Neural cell (in vitro differentiated cells): ENCODE data around the gene SDK1. TPM values are rescaled to one million over a fixed set of nuclear protein-coding genes. Genes with fewer than 3 reads are reported as not detected.

Source experiments
- H2AFZ ChIP-seq: fragments of 200-600, 300-800 bp; sonication (generic), shearing (Covaris generic); 2 replicates; pipeline ENCODE4 v1.6.0; 2014; ENCODE audit warnings: low read depth, mild to moderate bottlenecking, antibody characterized with exemption, low read length, moderate library complexity
- H3F3A ChIP-seq: fragments of 200-600 bp; shearing (Covaris generic); 2 replicates; pipeline ENCODE4 v1.6.1; 2016; ENCODE audit warnings: mild to moderate bottlenecking, moderate library complexity, mixed read lengths, antibody characterized with exemption, low read length; ENCODE audit not compliant: insufficient read depth, poor library complexity, severe bottlenecking
- H3K27ac ChIP-seq: fragments of 200-600, 300-800 bp; sonication (generic), shearing (Covaris generic); 2 replicates; pipeline ENCODE4 v1.5.1; 2014; ENCODE audit warnings: mild to moderate bottlenecking, low read length, moderate library complexity
- H3K27me3 ChIP-seq: fragments of 300-800, 200-600 bp; sonication (generic), shearing (Covaris generic); 2 replicates; pipeline ENCODE4 v1.6.0; 2014; ENCODE audit warnings: mild to moderate bottlenecking, low read depth, low read length, moderate library complexity; ENCODE audit not compliant: insufficient read depth
- H3K36me3 ChIP-seq: fragments of 300-800, 200-600 bp; sonication (generic), shearing (Covaris generic); 2 replicates; pipeline ENCODE4 v1.5.1; 2014; ENCODE audit warnings: mild to moderate bottlenecking, antibody characterized with exemption, low read length, moderate library complexity; ENCODE audit not compliant: insufficient read depth
- H3K4me2 ChIP-seq: fragments of 300-800, 200-600 bp; sonication (generic), shearing (Covaris generic); 2 replicates; pipeline ENCODE4 v1.6.0; 2014; ENCODE audit warnings: mild to moderate bottlenecking, low read length
- H3K4me3 ChIP-seq: fragments of 300-800, 200-600 bp; sonication (generic), shearing (Covaris generic); 2 replicates; pipeline ENCODE4 v1.5.1; 2014; ENCODE audit warnings: mild to moderate bottlenecking, low read length, moderate library complexity
- H3K79me2 ChIP-seq: fragments of 200-600 bp; shearing (Covaris generic); replicated peaks from 2 replicates; pipeline ENCODE4 v1.6.0; 2014; ENCODE audit warnings: mild to moderate bottlenecking, low read length, moderate library complexity; ENCODE audit not compliant: insufficient read depth
- H3K9ac ChIP-seq: fragments of 300-800, 200-600 bp; sonication (generic), shearing (Covaris generic); 2 replicates; pipeline ENCODE4 v1.6.1; 2016; ENCODE audit warnings: mild to moderate bottlenecking, low read length, mixed read lengths
- H3K9me2 ChIP-seq: fragments of 200-600 bp; shearing (Covaris generic); 2 replicates; pipeline ENCODE4 v1.6.1; 2016; ENCODE audit warnings: mild to moderate bottlenecking, low read length, mixed read lengths; ENCODE audit not compliant: insufficient read depth
- H3K9me3 ChIP-seq: fragments of 200-600, 300-800 bp; sonication (generic), shearing (Covaris generic); 2 replicates; pipeline ENCODE4 v1.6.1; 2016; ENCODE audit warnings: mild to moderate bottlenecking, mixed run types, low read length, moderate library complexity, mixed read lengths
- H4K20me1 ChIP-seq: fragments of 200-600 bp; shearing (Covaris generic); 2 replicates; pipeline ENCODE4 v1.6.1; 2016; ENCODE audit warnings: mild to moderate bottlenecking, mixed run types; ENCODE audit not compliant: insufficient read depth
- EP300 ChIP-seq: fragments of 450-650 bp; conservative IDR thresholded peaks from 2 replicates; pipeline ENCODE4 v1.6.1; 2014; ENCODE audit warnings: antibody characterized with exemption, mild to moderate bottlenecking, moderate library complexity; ENCODE audit not compliant: poor library complexity, severe bottlenecking
- EZH2 ChIP-seq: fragments of 200-600, 300-800 bp; shearing (Covaris generic), sonication (generic); IDR thresholded peaks from 2 replicates; pipeline ENCODE4 v1.6.1; 2014; ENCODE audit warnings: antibody characterized with exemption, low read length, borderline replicate concordance, mild to moderate bottlenecking; ENCODE audit not compliant: insufficient read depth, poor library complexity, severe bottlenecking
- MXI1 ChIP-seq: fragments of 450-650 bp; conservative IDR thresholded peaks from 2 replicates; pipeline ENCODE4 v1.6.1; 2014; ENCODE audit warnings: antibody characterized with exemption, mild to moderate bottlenecking; ENCODE audit not compliant: poor library complexity, severe bottlenecking
- POLR2AphosphoS5 ChIP-seq: IDR thresholded peaks from 2 replicates; pipeline ENCODE4 v1.6.1; 2012
- SMC3 ChIP-seq: fragments of 450-650 bp; conservative IDR thresholded peaks from 2 replicates; pipeline ENCODE4 v1.6.1; 2014; ENCODE audit warnings: antibody characterized with exemption, mild to moderate bottlenecking, moderate library complexity; ENCODE audit not compliant: poor library complexity
- TAF1 ChIP-seq: IDR thresholded peaks from 2 replicates; pipeline ENCODE4 v1.6.1; 2012; ENCODE audit warnings: low read depth
- polyA plus RNA-seq: library from polyadenylated mRNA; depleted of rRNA; stranded (reverse); fragments of >200 nt; gene quantifications from 2 replicates; pipeline ENCODE4 v1.2.3, GENCODE V29; 2014
- TF ChIP-seq, protein P1 (sequence below): fragments of 450-650 bp; IDR thresholded peaks from 2 replicates; pipeline ENCODE4 v1.5.1; 2014; ENCODE audit warnings: antibody characterized with exemption, mild to moderate bottlenecking, moderate library complexity; ENCODE audit not compliant: poor library complexity, severe bottlenecking
- TF ChIP-seq, protein P2 (sequence below): IDR thresholded peaks from 2 replicates; pipeline ENCODE4 v1.6.1; 2012; ENCODE audit warnings: borderline replicate concordance

SDK1 gene
- polyA plus RNA-seq, 1 donor from 2014 or later = 2.7 TPM

DNA sequence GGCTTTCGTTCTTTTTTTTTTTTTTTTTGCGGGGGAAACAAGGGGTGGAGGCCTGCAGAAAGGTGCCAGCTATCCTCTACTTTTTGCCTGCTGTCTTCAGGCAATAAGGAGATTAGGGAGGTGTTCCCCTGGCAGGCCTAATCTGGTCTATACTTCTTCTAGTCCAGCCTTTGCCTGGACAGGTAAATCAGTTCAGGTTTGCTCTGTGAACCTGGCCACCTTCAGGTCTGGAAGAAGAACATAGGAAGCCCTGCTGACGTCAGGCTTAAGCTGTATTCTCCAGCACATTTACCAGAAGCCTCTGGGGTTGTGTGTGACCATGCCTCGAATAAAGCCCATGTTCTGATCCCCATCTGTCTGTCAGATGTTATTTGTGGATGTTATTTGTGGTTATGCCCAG, 115.4 kb downstream of the SDK1 start:
- no peaks in the 10 kb centered on the region for H3K36me3 ChIP-seq
- no peak overlapping the region for H3K4me3 ChIP-seq

DNA sequence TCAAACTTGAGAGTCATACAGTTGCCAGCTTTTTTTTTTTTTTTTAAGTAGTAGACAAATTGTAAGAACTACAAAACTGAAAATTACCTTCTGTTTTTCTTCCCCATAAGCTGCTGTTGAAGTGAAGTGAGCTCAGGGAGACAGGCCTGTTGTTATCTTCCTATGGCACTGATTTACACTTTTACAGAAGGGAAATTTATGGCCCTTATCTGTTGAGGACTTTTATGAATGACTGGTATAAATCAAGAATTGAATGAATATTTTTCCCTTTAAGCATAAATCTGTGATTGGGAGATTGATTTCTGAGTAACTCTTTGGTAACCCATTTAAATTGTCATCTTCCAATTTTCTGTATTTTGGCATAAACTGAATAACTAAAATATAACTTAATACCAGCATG, 124.0 kb downstream of the SDK1 start:
- H2AFZ ChIP-seq = no peak overlapping the region
- H3K9ac ChIP-seq = no peak overlapping the region
- no peaks in the 10 kb centered on the region for H3K79me2 ChIP-seq
- H3K27me3 ChIP-seq = no peaks in the 10 kb centered on the region
- H3K9me2 ChIP-seq = no peaks in the 10 kb centered on the region
- no peaks in the 10 kb centered on the region for H3K9me3 ChIP-seq
- no peak overlapping the region for H3K4me3 ChIP-seq
- no peaks in the 10 kb centered on the region for H3F3A ChIP-seq
- no peaks in the 10 kb centered on the region for H4K20me1 ChIP-seq
- no peak for TF ChIP-seq EZH2
- no peak for TF ChIP-seq POLR2AphosphoS5
- no peak for TF ChIP-seq SMC3
- TF ChIP-seq, protein P1, sequence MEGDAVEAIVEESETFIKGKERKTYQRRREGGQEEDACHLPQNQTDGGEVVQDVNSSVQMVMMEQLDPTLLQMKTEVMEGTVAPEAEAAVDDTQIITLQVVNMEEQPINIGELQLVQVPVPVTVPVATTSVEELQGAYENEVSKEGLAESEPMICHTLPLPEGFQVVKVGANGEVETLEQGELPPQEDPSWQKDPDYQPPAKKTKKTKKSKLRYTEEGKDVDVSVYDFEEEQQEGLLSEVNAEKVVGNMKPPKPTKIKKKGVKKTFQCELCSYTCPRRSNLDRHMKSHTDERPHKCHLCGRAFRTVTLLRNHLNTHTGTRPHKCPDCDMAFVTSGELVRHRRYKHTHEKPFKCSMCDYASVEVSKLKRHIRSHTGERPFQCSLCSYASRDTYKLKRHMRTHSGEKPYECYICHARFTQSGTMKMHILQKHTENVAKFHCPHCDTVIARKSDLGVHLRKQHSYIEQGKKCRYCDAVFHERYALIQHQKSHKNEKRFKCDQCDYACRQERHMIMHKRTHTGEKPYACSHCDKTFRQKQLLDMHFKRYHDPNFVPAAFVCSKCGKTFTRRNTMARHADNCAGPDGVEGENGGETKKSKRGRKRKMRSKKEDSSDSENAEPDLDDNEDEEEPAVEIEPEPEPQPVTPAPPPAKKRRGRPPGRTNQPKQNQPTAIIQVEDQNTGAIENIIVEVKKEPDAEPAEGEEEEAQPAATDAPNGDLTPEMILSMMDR = no peak
- H3K4me2 ChIP-seq = no peak overlapping the region
- H3K36me3 ChIP-seq = no peaks in the 10 kb centered on the region
- H3K27ac ChIP-seq = no peak overlapping the region

More for the DNA sequence above, 115.4 kb downstream of the SDK1 start:
- Histone ChIP-seq H3K27me3 (no peaks in the 10 kb centered on the region), H3K4me2 (no peak overlapping the region), H2AFZ (no peak overlapping the region), H3K9me3 (no peaks in the 10 kb centered on the region), H4K20me1 (no peaks in the 10 kb centered on the region), H3K9me2 (no peaks in the 10 kb centered on the region), H3K79me2 (no peaks in the 10 kb centered on the region), H3K9ac (no peak overlapping the region), H3K27ac (no peak overlapping the region), H3F3A (no peaks in the 10 kb centered on the region)
- TF ChIP-seq EP300 (no peak), POLR2AphosphoS5 (no peak), TAF1 (no peak), MXI1 (no peak)
- TF ChIP-seq, protein P1 = no peak
- TF ChIP-seq, protein P2, sequence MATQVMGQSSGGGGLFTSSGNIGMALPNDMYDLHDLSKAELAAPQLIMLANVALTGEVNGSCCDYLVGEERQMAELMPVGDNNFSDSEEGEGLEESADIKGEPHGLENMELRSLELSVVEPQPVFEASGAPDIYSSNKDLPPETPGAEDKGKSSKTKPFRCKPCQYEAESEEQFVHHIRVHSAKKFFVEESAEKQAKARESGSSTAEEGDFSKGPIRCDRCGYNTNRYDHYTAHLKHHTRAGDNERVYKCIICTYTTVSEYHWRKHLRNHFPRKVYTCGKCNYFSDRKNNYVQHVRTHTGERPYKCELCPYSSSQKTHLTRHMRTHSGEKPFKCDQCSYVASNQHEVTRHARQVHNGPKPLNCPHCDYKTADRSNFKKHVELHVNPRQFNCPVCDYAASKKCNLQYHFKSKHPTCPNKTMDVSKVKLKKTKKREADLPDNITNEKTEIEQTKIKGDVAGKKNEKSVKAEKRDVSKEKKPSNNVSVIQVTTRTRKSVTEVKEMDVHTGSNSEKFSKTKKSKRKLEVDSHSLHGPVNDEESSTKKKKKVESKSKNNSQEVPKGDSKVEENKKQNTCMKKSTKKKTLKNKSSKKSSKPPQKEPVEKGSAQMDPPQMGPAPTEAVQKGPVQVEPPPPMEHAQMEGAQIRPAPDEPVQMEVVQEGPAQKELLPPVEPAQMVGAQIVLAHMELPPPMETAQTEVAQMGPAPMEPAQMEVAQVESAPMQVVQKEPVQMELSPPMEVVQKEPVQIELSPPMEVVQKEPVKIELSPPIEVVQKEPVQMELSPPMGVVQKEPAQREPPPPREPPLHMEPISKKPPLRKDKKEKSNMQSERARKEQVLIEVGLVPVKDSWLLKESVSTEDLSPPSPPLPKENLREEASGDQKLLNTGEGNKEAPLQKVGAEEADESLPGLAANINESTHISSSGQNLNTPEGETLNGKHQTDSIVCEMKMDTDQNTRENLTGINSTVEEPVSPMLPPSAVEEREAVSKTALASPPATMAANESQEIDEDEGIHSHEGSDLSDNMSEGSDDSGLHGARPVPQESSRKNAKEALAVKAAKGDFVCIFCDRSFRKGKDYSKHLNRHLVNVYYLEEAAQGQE = no peak
